HepG2 (cell line): ENCODE data around the gene SMAD3. TPM values are rescaled to one million over a fixed set of nuclear protein-coding genes. Genes with fewer than 3 reads are reported as not detected.

ENCODE experiments used
- ARID3A ChIP-seq: IDR thresholded peaks from 2 replicates; pipeline ENCODE4 v1.6.1; 2012; ENCODE audit warnings: low read depth, low read length, improper control_type of control experiment
- ATF5 ChIP-seq: sonication (generic); formaldehyde crosslinking; IDR thresholded peaks from 2 replicates; pipeline ENCODE4 v1.4.0; 2020; ENCODE audit warnings: mild to moderate bottlenecking, low read depth, missing genetic modification reagents
- CC2D1A ChIP-seq: sonication (generic); formaldehyde crosslinking; IDR thresholded peaks from 2 replicates; pipeline ENCODE4 v1.8.1; 2023; ENCODE audit warnings: mild to moderate bottlenecking, missing genetic modification reagents
- CENPBD1 ChIP-seq: sonication (generic); formaldehyde crosslinking; IDR thresholded peaks from 2 replicates; pipeline ENCODE4 v1.8.0; 2022; ENCODE audit warnings: missing genetic modification reagents, low read depth, mild to moderate bottlenecking, borderline replicate concordance
- ELF3 ChIP-seq: IDR thresholded peaks from 2 replicates; pipeline ENCODE4 v1.6.1; 2016; ENCODE audit warnings: missing genetic modification reagents, missing compliant biosample characterization
- IRF1 ChIP-seq: sonication (generic); formaldehyde crosslinking; IDR thresholded peaks from 2 replicates; pipeline ENCODE4 v1.4.0; 2020; ENCODE audit warnings: low read depth, mild to moderate bottlenecking, missing genetic modification reagents
- KDM4B ChIP-seq: sonication (generic); formaldehyde crosslinking; IDR thresholded peaks from 2 replicates; pipeline ENCODE4 v1.4.0; 2020; ENCODE audit warnings: missing genetic modification reagents
- KLF16 ChIP-seq, 2 experiments: sonication (generic) in 1 of 2; formaldehyde crosslinking in 1 of 2; IDR thresholded peaks; 2 replicates each; pipeline versions ENCODE4 v1.6.1 to v1.8.0; 2016 to 2023; ENCODE audit warnings: missing genetic modification reagents in 2 of 2, missing compliant biosample characterization in 1 of 2
- PLSCR1 ChIP-seq: sonication (generic); formaldehyde crosslinking; IDR thresholded peaks from 2 replicates; pipeline ENCODE4 v1.5.0; 2020; ENCODE audit warnings: missing genetic modification reagents, mild to moderate bottlenecking, borderline replicate concordance
- THAP7 ChIP-seq: sonication (generic); formaldehyde crosslinking; IDR thresholded peaks from 2 replicates; pipeline ENCODE4 v1.8.1; 2023; ENCODE audit warnings: mild to moderate bottlenecking, missing genetic modification reagents
- ZBTB49 ChIP-seq: sonication (generic); formaldehyde crosslinking; IDR thresholded peaks from 2 replicates; pipeline ENCODE4 v1.4.0; 2020; ENCODE audit warnings: missing genetic modification reagents, borderline replicate concordance
- ZFP82 ChIP-seq: sonication (generic); formaldehyde crosslinking; IDR thresholded peaks from 2 replicates; pipeline ENCODE4 v1.5.1; 2020; ENCODE audit warnings: mild to moderate bottlenecking, missing genetic modification reagents, borderline replicate concordance
- ZNF33B ChIP-seq: sonication (generic); formaldehyde crosslinking; IDR thresholded peaks from 2 replicates; pipeline ENCODE4 v1.5.1; 2020; ENCODE audit warnings: mild to moderate bottlenecking, missing genetic modification reagents
- ZNF430 ChIP-seq: sonication (generic); formaldehyde crosslinking; IDR thresholded peaks from 2 replicates; pipeline ENCODE4 v1.9.0; 2021; ENCODE audit warnings: mild to moderate bottlenecking, missing genetic modification reagents
- ZNF501 ChIP-seq: sonication (generic); formaldehyde crosslinking; IDR thresholded peaks from 2 replicates; pipeline ENCODE4 v1.5.1; 2020; ENCODE audit warnings: mild to moderate bottlenecking, moderate library complexity, missing genetic modification reagents
- ZNF576 ChIP-seq: sonication (generic); formaldehyde crosslinking; IDR thresholded peaks from 2 replicates; pipeline ENCODE4 v1.4.0; 2020; ENCODE audit warnings: mild to moderate bottlenecking, missing genetic modification reagents
- ZNF639 ChIP-seq: conservative IDR thresholded peaks from 2 replicates; pipeline ENCODE4 v1.6.1; 2018; ENCODE audit warnings: missing genetic modification reagents
- polyA plus RNA-seq, 8 experiments: library from polyadenylated mRNA; depleted of rRNA in 3 of 8; stranded (reverse) in 7 of 8; unstranded in 1 of 8; fragments of >200 nt; fragmentation: Illumina TruSeq in 4 of 8; extraction: Trizol in 4 of 8; gene quantifications; 2 replicates each; pipeline versions ENCODE4 v1.2.1 to v1.2.3, GENCODE V29; 2011 to 2016; ENCODE audit warnings: low read depth in 4 of 8, missing spikeins in 1 of 8, mixed read lengths in 1 of 8; ENCODE audit not compliant: insufficient read depth in 1 of 8
- total RNA-seq, 5 experiments: library from RNA; depleted of rRNA; stranded (reverse); fragments of >200 nt; fragmentation: Illumina TruSeq; extraction: Trizol; gene quantifications; 2 replicates each; pipeline ENCODE4 v1.2.3, GENCODE V29; 2016; ENCODE audit warnings: low read depth in 1 of 5

Gene SMAD3
- total and polyA plus RNA-seq, 2 of the 13 experiments (the other 11 are each of a cell fraction or from before 2014, with no cell fraction given): 8.6 to 56.3 TPM

- no peak for TF ChIP-seq CENPBD1
- TF ChIP-seq ARID3A: no peak
- no peak for TF ChIP-seq PLSCR1 (CRISPR knock-in tag)
- no peak for TF ChIP-seq KLF16 (CRISPR knock-in tag; IDR thresholded peaks at IDR 0.05)
- TF ChIP-seq ZNF33B (CRISPR knock-in tag): no peak
- TF ChIP-seq ZNF501 (CRISPR knock-in tag): peak; percentile 48; the same call in 1 of the 2 replicates
- TF ChIP-seq IRF1 (CRISPR knock-in tag): no peak
- no peak for TF ChIP-seq THAP7 (CRISPR knock-in tag)
- no peak for TF ChIP-seq KDM4B (CRISPR knock-in tag)
- no peak for TF ChIP-seq ZNF639 (CRISPR knock-in tag)
- no peak for TF ChIP-seq CC2D1A
- no peak for TF ChIP-seq ZNF430
- TF ChIP-seq ZFP82 (CRISPR knock-in tag): no peak
- no peak for TF ChIP-seq ZNF576
- no peak for TF ChIP-seq ZBTB49 (CRISPR knock-in tag)
- TF ChIP-seq ELF3 (CRISPR knock-in tag): peak; percentile 29; the same call in 1 of the 2 replicates
- TF ChIP-seq ATF5 (CRISPR knock-in tag): no peak
Observed at GRCh38 chr15:67150023-67150860, 84.8 kb downstream of the SMAD3 start (continued).
